ENCODE measurements around the gene CELA2B.
"Not testable (repeated sequence)": the region's sequence is repeated elsewhere in the genome, so short reads cannot be mapped to it uniquely, and the experiment has no call there.

Gene CELA2B

GRCh38 chr1:15501208-15502032 is 25.5 kb downstream of the CELA2B start:
- no peak for DNase-seq (ENCODE audit: low spot score)

GRCh38 chr1:15504436-15504835 is 28.5 kb downstream of the CELA2B start:
- no peak for DNase-seq (ENCODE audit: low spot score)

GRCh38 chr1:15506831-15507230 is 30.9 kb downstream of the CELA2B start:
- no peak for DNase-seq (ENCODE audit: low spot score)

- no peak for DNase-seq (ENCODE audit: low spot score)
Measured at GRCh38 chr1:15507278-15507677, 31.4 kb downstream of the CELA2B start.

- no peak for DNase-seq (ENCODE audit: low spot score)
Measured at GRCh38 chr1:15508700-15509487, 33.0 kb downstream of the CELA2B start.

GRCh38 chr1:15509586-15509985 is 33.7 kb downstream of the CELA2B start:
- no peak for DNase-seq (ENCODE audit: low spot score)

- no peak for DNase-seq (ENCODE audit: low spot score)
Measured at GRCh38 chr1:15510611-15511405, 34.9 kb downstream of the CELA2B start.

- DNase-seq (ENCODE audit: low spot score): no peak
Measured at GRCh38 chr1:15513192-15513591, 37.3 kb downstream of the CELA2B start.

- no peak for DNase-seq (ENCODE audit: low spot score)
Measured at GRCh38 chr1:15513919-15514318, 38.0 kb downstream of the CELA2B start.

- DNase-seq (ENCODE audit: low spot score): not testable (repeated sequence)
Measured at GRCh38 chr1:15514557-15514956, 38.7 kb downstream of the CELA2B start.

- no peak for DNase-seq (ENCODE audit: low spot score)
Measured at GRCh38 chr1:15515022-15515663, 39.2 kb downstream of the CELA2B start.

- DNase-seq (ENCODE audit: low spot score): no peak
Measured at GRCh38 chr1:15519625-15520024, 43.7 kb downstream of the CELA2B start.

- DNase-seq (ENCODE audit: low spot score): not testable (repeated sequence)
Measured at GRCh38 chr1:15521206-15521906, 45.5 kb downstream of the CELA2B start.

- no peak for DNase-seq (ENCODE audit: low spot score)
Measured at GRCh38 chr1:15522551-15522950, 46.6 kb downstream of the CELA2B start.

GRCh38 chr1:15523104-15524020 is 47.5 kb downstream of the CELA2B start:
- no peak for DNase-seq (ENCODE audit: low spot score)

- no peak for DNase-seq (ENCODE audit: low spot score)
Measured at GRCh38 chr1:15524021-15524282, 48.0 kb downstream of the CELA2B start, which contains the start of gene CASP9. Gene CASP9, minus strand, starts transcription at chr1:15524215. Its CDS starts 15 bp downstream, at chr1:15524200.

- DNase-seq (ENCODE audit: low spot score): peak; percentile 99
Measured at GRCh38 chr1:15524283-15525049, 48.6 kb downstream of the CELA2B start.

- peak; percentile 45 for DNase-seq (ENCODE audit: low spot score)
Measured at GRCh38 chr1:15525050-15526020, 49.4 kb downstream of the CELA2B start.

Data from putamen (tissue), 1 donor.